Measurements from ENCODE around the gene ARMC7.
A peak's percentile ranks its signal among the peaks of the same experiment; 100 is the strongest.
"Not testable (repeated sequence)": the region's sequence is repeated elsewhere in the genome, so short reads cannot be mapped to it uniquely, and the experiment has no call there.

The ARMC7 gene

GRCh38 chr17:75109407-75110233 is at the start of gene ARMC7:
ARMC7 (plus strand) TSS chr17:75109969; CDS start chr17:75110289, 320 bp downstream.
- DNase-seq = peak; percentile 78

- no peak for DNase-seq
Measured at GRCh38 chr17:75060434-75061054, 49.2 kb upstream of the ARMC7 start.

GRCh38 chr17:75061055-75061438 is 48.7 kb upstream of the ARMC7 start:
- DNase-seq = no peak

- DNase-seq = no peak
Measured at GRCh38 chr17:75061618-75062017, 48.2 kb upstream of the ARMC7 start.

- DNase-seq = no peak
Measured at GRCh38 chr17:75063201-75063600, 46.6 kb upstream of the ARMC7 start.

GRCh38 chr17:75063626-75064025 is 46.1 kb upstream of the ARMC7 start:
- DNase-seq = no peak

- no peak for DNase-seq
Measured at GRCh38 chr17:75064040-75064439, 45.7 kb upstream of the ARMC7 start.

- no peak for DNase-seq
Measured at GRCh38 chr17:75064460-75064859, 45.3 kb upstream of the ARMC7 start.

- DNase-seq = no peak
Measured at GRCh38 chr17:75064867-75065561, 44.8 kb upstream of the ARMC7 start.

GRCh38 chr17:75065562-75066151 is 44.1 kb upstream of the ARMC7 start:
- DNase-seq = no peak

GRCh38 chr17:75067856-75068255 is 41.9 kb upstream of the ARMC7 start:
- DNase-seq = no peak

- DNase-seq = no peak
Measured at GRCh38 chr17:75068750-75069149, 41.0 kb upstream of the ARMC7 start.

- DNase-seq = no peak
Measured at GRCh38 chr17:75069783-75070182, 40.0 kb upstream of the ARMC7 start.

- not testable (repeated sequence) for DNase-seq
Measured at GRCh38 chr17:75071478-75072271, 38.1 kb upstream of the ARMC7 start.

GRCh38 chr17:75072909-75073308 is 36.9 kb upstream of the ARMC7 start:
- DNase-seq = not testable (repeated sequence)

GRCh38 chr17:75073618-75074047 is 36.1 kb upstream of the ARMC7 start:
- DNase-seq = no peak

GRCh38 chr17:75074532-75074931 is 35.2 kb upstream of the ARMC7 start:
- DNase-seq = no peak

GRCh38 chr17:75075597-75076336 is 34.0 kb upstream of the ARMC7 start:
- DNase-seq = no peak

- no peak for DNase-seq
Measured at GRCh38 chr17:75077072-75077495, 32.7 kb upstream of the ARMC7 start.

GRCh38 chr17:75077496-75078283 is 32.1 kb upstream of the ARMC7 start:
- DNase-seq = no peak
